HL-60 (cell line): ENCODE results near the gene ALOX15.

ENCODE experiments used
- GABPA ChIP-seq: IDR thresholded peaks from 2 replicates; pipeline ENCODE4 v1.6.1; 2012; ENCODE audit warnings: low read depth
- POLR2AphosphoS5 ChIP-seq: IDR thresholded peaks from 2 replicates; pipeline ENCODE4 v1.6.1; 2012; ENCODE audit warnings: low read depth
- REST ChIP-seq: IDR thresholded peaks from 2 replicates; pipeline ENCODE4 v1.6.1; 2012; ENCODE audit warnings: low read depth; ENCODE audit not compliant: insufficient replicate concordance
- SPI1 ChIP-seq: IDR thresholded peaks from 2 replicates; pipeline ENCODE4 v1.6.1; 2012; ENCODE audit warnings: low read depth, mild to moderate bottlenecking, borderline replicate concordance
- TF ChIP-seq, protein P1 (sequence below): IDR thresholded peaks from one replicate; pipeline ENCODE4 v1.5.1; 2011; ENCODE audit warnings: low read length, control low read depth, inconsistent platforms; ENCODE audit not compliant: insufficient read depth

DNA sequence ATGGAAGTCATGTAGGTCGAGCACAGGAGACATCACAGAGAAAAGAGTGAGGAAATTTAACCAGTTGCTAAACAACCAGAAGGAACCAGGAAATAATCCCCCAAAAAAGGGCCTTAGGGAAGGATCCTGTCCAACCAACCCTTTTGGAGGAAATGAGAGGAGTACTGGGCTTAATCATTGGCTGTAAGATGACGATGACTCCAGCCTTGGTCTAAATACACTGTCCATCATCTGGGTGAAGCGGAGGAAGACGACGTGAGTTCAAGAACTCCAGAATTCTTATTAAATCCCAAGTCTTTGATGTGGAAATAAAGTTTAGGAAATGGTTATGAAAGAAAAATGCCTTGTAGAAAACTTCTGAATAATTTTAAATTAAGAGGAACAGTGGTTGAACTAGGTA, 11.5 kb upstream of the ALOX15 start:
- TF ChIP-seq, protein P1, sequence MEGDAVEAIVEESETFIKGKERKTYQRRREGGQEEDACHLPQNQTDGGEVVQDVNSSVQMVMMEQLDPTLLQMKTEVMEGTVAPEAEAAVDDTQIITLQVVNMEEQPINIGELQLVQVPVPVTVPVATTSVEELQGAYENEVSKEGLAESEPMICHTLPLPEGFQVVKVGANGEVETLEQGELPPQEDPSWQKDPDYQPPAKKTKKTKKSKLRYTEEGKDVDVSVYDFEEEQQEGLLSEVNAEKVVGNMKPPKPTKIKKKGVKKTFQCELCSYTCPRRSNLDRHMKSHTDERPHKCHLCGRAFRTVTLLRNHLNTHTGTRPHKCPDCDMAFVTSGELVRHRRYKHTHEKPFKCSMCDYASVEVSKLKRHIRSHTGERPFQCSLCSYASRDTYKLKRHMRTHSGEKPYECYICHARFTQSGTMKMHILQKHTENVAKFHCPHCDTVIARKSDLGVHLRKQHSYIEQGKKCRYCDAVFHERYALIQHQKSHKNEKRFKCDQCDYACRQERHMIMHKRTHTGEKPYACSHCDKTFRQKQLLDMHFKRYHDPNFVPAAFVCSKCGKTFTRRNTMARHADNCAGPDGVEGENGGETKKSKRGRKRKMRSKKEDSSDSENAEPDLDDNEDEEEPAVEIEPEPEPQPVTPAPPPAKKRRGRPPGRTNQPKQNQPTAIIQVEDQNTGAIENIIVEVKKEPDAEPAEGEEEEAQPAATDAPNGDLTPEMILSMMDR = no peak
- no peak for TF ChIP-seq POLR2AphosphoS5
- no peak for TF ChIP-seq REST
- no peak for TF ChIP-seq SPI1
- TF ChIP-seq GABPA = no peak
